HCT116 (cell line): ENCODE measurements around the gene SEMA4D. TPM values are rescaled to one million over a fixed set of nuclear protein-coding genes. Genes with fewer than 3 reads are reported as not detected.

Experiments used
- ATAC-seq: fragments of 200-7000 bp; cut with Tn5 transposase; 2 replicates; pipeline ENCODE4 v1.9.1; 2020; ENCODE audit warnings: mild to moderate bottlenecking, moderate library complexity
- BruUV-seq: library from RNA; stranded (reverse); fragments of 400-500 nt; replicated peaks from 2 replicates; lab custom pipeline; 2021; lab: Mats Ljungman, UMichigan
- CTCF ChIA-PET: fragments of 300-600 bp; sonication (Branson Sonifier 250); formaldehyde crosslinking; loops from one replicate; lab custom pipeline; 2021; ENCODE audit warnings: antibody characterized with exemption; lab: Charles Lee
- POLR2A ChIA-PET: fragments of 300-600, 350-600 bp; sonication (Branson Sonifier 250); formaldehyde crosslinking; loops from one replicate; lab custom pipeline; 2021; ENCODE audit warnings: antibody characterized with exemption; lab: Charles Lee
- RAD21 ChIA-PET, 2 experiments: fragments of 300-600 bp; sonication (Branson Sonifier 250); formaldehyde crosslinking; loops; one replicate each; lab custom pipeline; 2023; ENCODE audit warnings: low total read pairs in 2 of 2; ENCODE audit not compliant: uncharacterized antibody in 2 of 2, unreplicated experiment in 2 of 2, low non-redundant PET in 1 of 2; lab: Charles Lee
- DNase-seq: peaks from one replicate; pipeline ENCODE4 v3.0.0-alpha.2; 2010; ENCODE audit warnings: low read depth, low spot score
- H2AFZ ChIP-seq: fragments of 200-600 bp; shearing (Covaris generic), sonication (generic); 2 replicates; pipeline ENCODE4 v1.6.1; 2017; ENCODE audit warnings: low read depth, mixed run types, mixed read lengths, antibody characterized with exemption, low read length; ENCODE audit not compliant: poor library complexity, severe bottlenecking
- H3K27ac ChIP-seq: 2 replicates; pipeline ENCODE4 v1.5.1; 2012; ENCODE audit warnings: low read depth, low read length
- H3K27me3 ChIP-seq: fragments of 200-600 bp; sonication (generic); 2 replicates; pipeline ENCODE4 v1.6.1; 2016; ENCODE audit warnings: mixed run types, low read length, mixed read lengths; ENCODE audit not compliant: insufficient read depth
- H3K36me3 ChIP-seq, 2 experiments: fragments of 200-500 bp in 1 of 2; fragments of 200-600 bp in 1 of 2; sonication (Bioruptor generic) in 1 of 2; sonication (generic) in 1 of 2; 2 replicates each; pipeline versions ENCODE4 v1.5.1 to v1.6.1; 2014 to 2016; ENCODE audit warnings: low read length in 2 of 2, inconsistent platforms in 1 of 2, mixed read lengths in 1 of 2, mixed run types in 1 of 2; ENCODE audit not compliant: insufficient read depth in 2 of 2, control insufficient read depth in 1 of 2
- H3K4me1 ChIP-seq, 2 experiments: fragments of 200-600 bp in 1 of 2; sonication (generic) in 1 of 2; 2 replicates each; pipeline versions ENCODE4 v1.5.1 to v1.6.1; 2012 to 2017; ENCODE audit warnings: low read length in 2 of 2, inconsistent platforms in 1 of 2, mild to moderate bottlenecking in 1 of 2, mixed read lengths in 1 of 2, mixed run types in 1 of 2, moderate library complexity in 1 of 2; ENCODE audit not compliant: insufficient read depth in 2 of 2, control insufficient read depth in 1 of 2
- H3K4me2 ChIP-seq: fragments of 200-600 bp; sonication (generic); 2 replicates; pipeline ENCODE4 v1.6.1; 2017; ENCODE audit warnings: mixed run types, low read length, mixed read lengths
- H3K4me3 ChIP-seq, 2 experiments: fragments of 200-600 bp in 1 of 2; sonication (generic) in 1 of 2; replicated peaks in 1 of 2; 2 replicates each; pipeline ENCODE4 v1.5.1; 2011 to 2016; ENCODE audit warnings: low read length in 2 of 2, control low read depth in 1 of 2, low read depth in 1 of 2, mild to moderate bottlenecking in 1 of 2, mixed read lengths in 1 of 2, mixed run types in 1 of 2
- H3K79me2 ChIP-seq: fragments of 200-600 bp; sonication (generic); 2 replicates; pipeline ENCODE4 v1.6.1; 2017; ENCODE audit warnings: mild to moderate bottlenecking, mixed run types, low read length, moderate library complexity, mixed read lengths; ENCODE audit not compliant: insufficient read depth
- H3K9ac ChIP-seq: fragments of 200-600 bp; sonication (generic); 2 replicates; pipeline ENCODE4 v1.6.1; 2016; ENCODE audit warnings: low read length, mixed read lengths
- H3K9me2 ChIP-seq: fragments of 200-600 bp; sonication (generic), shearing (Covaris generic); 2 replicates; pipeline ENCODE4 v1.6.1; 2017; ENCODE audit warnings: mixed run types, mild to moderate bottlenecking, moderate library complexity; ENCODE audit not compliant: insufficient read depth
- H3K9me3 ChIP-seq, 2 experiments: fragments of 200-500 bp in 1 of 2; fragments of 200-600 bp in 1 of 2; sonication (Bioruptor generic) in 1 of 2; sonication (generic) in 1 of 2; 2 replicates each; pipeline ENCODE4 v1.6.1; 2014 to 2017; ENCODE audit warnings: low read length in 2 of 2, mixed read lengths in 2 of 2, inconsistent platforms in 1 of 2, low read depth in 1 of 2, mild to moderate bottlenecking in 1 of 2, mixed run types in 1 of 2, moderate library complexity in 1 of 2; ENCODE audit not compliant: control insufficient read depth in 1 of 2, insufficient read depth in 1 of 2
- H4K20me1 ChIP-seq: fragments of 200-600 bp; sonication (generic), shearing (Covaris generic); 2 replicates; pipeline ENCODE4 v1.6.1; 2017; ENCODE audit warnings: mixed run types, mild to moderate bottlenecking, moderate library complexity; ENCODE audit not compliant: insufficient read depth
- ATF3 ChIP-seq: IDR thresholded peaks from 2 replicates; pipeline ENCODE4 v1.6.1; 2012
- CEBPB ChIP-seq: IDR thresholded peaks from 2 replicates; pipeline ENCODE4 v1.6.1; 2012; ENCODE audit warnings: low read depth
- EGR1 ChIP-seq: IDR thresholded peaks from 2 replicates; pipeline ENCODE4 v1.6.1; 2012; ENCODE audit warnings: low read depth
- EZH2phosphoT487 ChIP-seq: fragments of 200-600 bp; IDR thresholded peaks from 2 replicates; pipeline ENCODE4 v1.6.1; 2018; ENCODE audit warnings: antibody characterized with exemption, borderline replicate concordance
- MAX ChIP-seq: IDR thresholded peaks from 2 replicates; pipeline ENCODE4 v1.6.1; 2012
- POLR2AphosphoS5 ChIP-seq: IDR thresholded peaks from 2 replicates; pipeline ENCODE4 v1.6.1; 2011; ENCODE audit warnings: mild to moderate bottlenecking, low read depth, low read length, moderate library complexity
- REST ChIP-seq: IDR thresholded peaks from 2 replicates; pipeline ENCODE4 v1.6.1; 2012; ENCODE audit warnings: low read depth
- SIN3A ChIP-seq: IDR thresholded peaks from 2 replicates; pipeline ENCODE4 v1.6.1; 2012; ENCODE audit warnings: low read depth
- SP1 ChIP-seq: IDR thresholded peaks from 2 replicates; pipeline ENCODE4 v1.6.1; 2012; ENCODE audit warnings: low read depth
- SRF ChIP-seq: IDR thresholded peaks from 2 replicates; pipeline ENCODE4 v1.6.1; 2012; ENCODE audit warnings: low read depth
- intact Hi-C: fragments of 100-400 bp; cut with micrococcal nuclease; formaldehyde crosslinking; loops from 2 replicates; pipeline ENCODE4 v1.10.0; 2022
- total RNA-seq: library from RNA; stranded (reverse); gene quantifications from one replicate; pipeline ENCODE4 v1.2.1, GENCODE V29; 2021; ENCODE audit not compliant: unreplicated experiment
- TF ChIP-seq, protein P1 (sequence below): IDR thresholded peaks from 2 replicates; pipeline ENCODE4 v1.6.1; 2011; ENCODE audit warnings: mild to moderate bottlenecking, low read length, moderate library complexity; ENCODE audit not compliant: insufficient replicate concordance; ENCODE audit errors: extremely low read depth
- TF ChIP-seq, protein P2 (sequence below), 3 experiments: fragments of 200-600 bp in 1 of 3; sonication (generic) in 1 of 3; IDR thresholded peaks in 2 of 3; conservative IDR thresholded peaks in 1 of 3; 2 replicates each; pipeline ENCODE4 v1.5.1; 2012 to 2017; ENCODE audit warnings: low read depth in 2 of 3, low read length in 2 of 3, antibody characterized with exemption in 1 of 3, borderline replicate concordance in 1 of 3, control low read depth in 1 of 3, mild to moderate bottlenecking in 1 of 3, mixed read lengths in 1 of 3, mixed run types in 1 of 3, moderate library complexity in 1 of 3; ENCODE audit not compliant: insufficient read depth in 1 of 3

The SEMA4D gene
- total RNA-seq, 1 experiment from 2014 or later: 32.0 TPM

GRCh38 chr9:89367726-89368437 is 130.0 kb downstream of the SEMA4D start:
- Histone ChIP-seq H3K27ac (no peak overlapping the region), H3K79me2 (no peaks in the 10 kb centered on the region), H3K27me3 (no peaks in the 10 kb centered on the region), H3K4me3 (no peak overlapping the region), H4K20me1 (no peaks in the 10 kb centered on the region), H3K9ac (no peak overlapping the region), H3K4me1 (no peaks in the 10 kb centered on the region), H2AFZ (no peak overlapping the region), H3K36me3 (no peaks in the 10 kb centered on the region), H3K9me3 (no peaks in the 10 kb centered on the region), H3K9me2 (no peaks in the 10 kb centered on the region), H3K4me2 (no peak overlapping the region)
- POLR2A ChIA-PET: no interaction called here
- DNase-seq (no peak), ATAC-seq (no peak)
- CTCF ChIA-PET: no interaction called here
- RAD21 ChIA-PET: no interaction called here
- no TSS peak for BruUV-seq
- TF ChIP-seq, protein P1, sequence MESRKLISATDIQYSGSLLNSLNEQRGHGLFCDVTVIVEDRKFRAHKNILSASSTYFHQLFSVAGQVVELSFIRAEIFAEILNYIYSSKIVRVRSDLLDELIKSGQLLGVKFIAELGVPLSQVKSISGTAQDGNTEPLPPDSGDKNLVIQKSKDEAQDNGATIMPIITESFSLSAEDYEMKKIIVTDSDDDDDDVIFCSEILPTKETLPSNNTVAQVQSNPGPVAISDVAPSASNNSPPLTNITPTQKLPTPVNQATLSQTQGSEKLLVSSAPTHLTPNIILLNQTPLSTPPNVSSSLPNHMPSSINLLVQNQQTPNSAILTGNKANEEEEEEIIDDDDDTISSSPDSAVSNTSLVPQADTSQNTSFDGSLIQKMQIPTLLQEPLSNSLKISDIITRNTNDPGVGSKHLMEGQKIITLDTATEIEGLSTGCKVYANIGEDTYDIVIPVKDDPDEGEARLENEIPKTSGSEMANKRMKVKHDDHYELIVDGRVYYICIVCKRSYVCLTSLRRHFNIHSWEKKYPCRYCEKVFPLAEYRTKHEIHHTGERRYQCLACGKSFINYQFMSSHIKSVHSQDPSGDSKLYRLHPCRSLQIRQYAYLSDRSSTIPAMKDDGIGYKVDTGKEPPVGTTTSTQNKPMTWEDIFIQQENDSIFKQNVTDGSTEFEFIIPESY: no peak
- TF ChIP-seq, protein P2, sequence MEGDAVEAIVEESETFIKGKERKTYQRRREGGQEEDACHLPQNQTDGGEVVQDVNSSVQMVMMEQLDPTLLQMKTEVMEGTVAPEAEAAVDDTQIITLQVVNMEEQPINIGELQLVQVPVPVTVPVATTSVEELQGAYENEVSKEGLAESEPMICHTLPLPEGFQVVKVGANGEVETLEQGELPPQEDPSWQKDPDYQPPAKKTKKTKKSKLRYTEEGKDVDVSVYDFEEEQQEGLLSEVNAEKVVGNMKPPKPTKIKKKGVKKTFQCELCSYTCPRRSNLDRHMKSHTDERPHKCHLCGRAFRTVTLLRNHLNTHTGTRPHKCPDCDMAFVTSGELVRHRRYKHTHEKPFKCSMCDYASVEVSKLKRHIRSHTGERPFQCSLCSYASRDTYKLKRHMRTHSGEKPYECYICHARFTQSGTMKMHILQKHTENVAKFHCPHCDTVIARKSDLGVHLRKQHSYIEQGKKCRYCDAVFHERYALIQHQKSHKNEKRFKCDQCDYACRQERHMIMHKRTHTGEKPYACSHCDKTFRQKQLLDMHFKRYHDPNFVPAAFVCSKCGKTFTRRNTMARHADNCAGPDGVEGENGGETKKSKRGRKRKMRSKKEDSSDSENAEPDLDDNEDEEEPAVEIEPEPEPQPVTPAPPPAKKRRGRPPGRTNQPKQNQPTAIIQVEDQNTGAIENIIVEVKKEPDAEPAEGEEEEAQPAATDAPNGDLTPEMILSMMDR (IDR thresholded peaks at IDR 0.05 in 2 of 3, conservative IDR thresholded peaks at IDR 0.05 in 1 of 3; ENCODE audit: borderline replicate concordance in 1 of 3, insufficient read depth in 1 of 3, low read depth in 2 of 3, low read length in 2 of 3): no peak
- TF ChIP-seq EGR1: no peak
- no peak for TF ChIP-seq ATF3
- TF ChIP-seq POLR2AphosphoS5: no peak
- no peak for TF ChIP-seq SP1
- TF ChIP-seq MAX: no peak
- no peak for TF ChIP-seq CEBPB
- TF ChIP-seq REST: no peak
- no peak for TF ChIP-seq SIN3A
- TF ChIP-seq EZH2phosphoT487: no peak
- TF ChIP-seq SRF: no peak
- intact Hi-C loops: no loop called here
